ENCODE data around the gene LDLRAD4.

- TF ChIP-seq, protein P1, sequence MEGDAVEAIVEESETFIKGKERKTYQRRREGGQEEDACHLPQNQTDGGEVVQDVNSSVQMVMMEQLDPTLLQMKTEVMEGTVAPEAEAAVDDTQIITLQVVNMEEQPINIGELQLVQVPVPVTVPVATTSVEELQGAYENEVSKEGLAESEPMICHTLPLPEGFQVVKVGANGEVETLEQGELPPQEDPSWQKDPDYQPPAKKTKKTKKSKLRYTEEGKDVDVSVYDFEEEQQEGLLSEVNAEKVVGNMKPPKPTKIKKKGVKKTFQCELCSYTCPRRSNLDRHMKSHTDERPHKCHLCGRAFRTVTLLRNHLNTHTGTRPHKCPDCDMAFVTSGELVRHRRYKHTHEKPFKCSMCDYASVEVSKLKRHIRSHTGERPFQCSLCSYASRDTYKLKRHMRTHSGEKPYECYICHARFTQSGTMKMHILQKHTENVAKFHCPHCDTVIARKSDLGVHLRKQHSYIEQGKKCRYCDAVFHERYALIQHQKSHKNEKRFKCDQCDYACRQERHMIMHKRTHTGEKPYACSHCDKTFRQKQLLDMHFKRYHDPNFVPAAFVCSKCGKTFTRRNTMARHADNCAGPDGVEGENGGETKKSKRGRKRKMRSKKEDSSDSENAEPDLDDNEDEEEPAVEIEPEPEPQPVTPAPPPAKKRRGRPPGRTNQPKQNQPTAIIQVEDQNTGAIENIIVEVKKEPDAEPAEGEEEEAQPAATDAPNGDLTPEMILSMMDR (conservative IDR thresholded peaks at IDR 0.05; ENCODE audit: low read depth in 2 of 2): no peak
- TF ChIP-seq EZH2 (IDR thresholded peaks at IDR 0.05; ENCODE audit: low read depth, unreplicated experiment) (no peak), POLR2AphosphoS5 (IDR thresholded peaks at IDR 0.05; ENCODE audit: low read depth) (no peak), EZH2phosphoT487 (IDR thresholded peaks at IDR 0.05; ENCODE audit: unreplicated experiment) (no peak)
- TF ChIP-seq, protein P2, sequence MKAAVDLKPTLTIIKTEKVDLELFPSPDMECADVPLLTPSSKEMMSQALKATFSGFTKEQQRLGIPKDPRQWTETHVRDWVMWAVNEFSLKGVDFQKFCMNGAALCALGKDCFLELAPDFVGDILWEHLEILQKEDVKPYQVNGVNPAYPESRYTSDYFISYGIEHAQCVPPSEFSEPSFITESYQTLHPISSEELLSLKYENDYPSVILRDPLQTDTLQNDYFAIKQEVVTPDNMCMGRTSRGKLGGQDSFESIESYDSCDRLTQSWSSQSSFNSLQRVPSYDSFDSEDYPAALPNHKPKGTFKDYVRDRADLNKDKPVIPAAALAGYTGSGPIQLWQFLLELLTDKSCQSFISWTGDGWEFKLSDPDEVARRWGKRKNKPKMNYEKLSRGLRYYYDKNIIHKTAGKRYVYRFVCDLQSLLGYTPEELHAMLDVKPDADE (IDR thresholded peaks at IDR 0.05): no peak
Measured at GRCh38 chr18:13451661-13452387, 233.3 kb downstream of the LDLRAD4 start.

Data from GM23338 (cell line).